HG02885 (cell line): Measurements from ENCODE around the gene SPEN.

ENCODE experiments used
- ATAC-seq: cut with Tn5 transposase; IDR thresholded peaks from one replicate; pipeline ENCODE4 v1.9.1; 2021; ENCODE audit warnings: mild to moderate bottlenecking; ENCODE audit not compliant: unreplicated experiment, poor library complexity

The SPEN gene

GRCh38 chr1:15932612-15933011, 85.1 kb downstream of the SPEN start:
- ATAC-seq = no peak

- ATAC-seq = no peak
Measured at GRCh38 chr1:15933684-15934083, 86.2 kb downstream of the SPEN start.

GRCh38 chr1:15934211-15935055, 86.9 kb downstream of the SPEN start:
- no peak for ATAC-seq

DNA sequence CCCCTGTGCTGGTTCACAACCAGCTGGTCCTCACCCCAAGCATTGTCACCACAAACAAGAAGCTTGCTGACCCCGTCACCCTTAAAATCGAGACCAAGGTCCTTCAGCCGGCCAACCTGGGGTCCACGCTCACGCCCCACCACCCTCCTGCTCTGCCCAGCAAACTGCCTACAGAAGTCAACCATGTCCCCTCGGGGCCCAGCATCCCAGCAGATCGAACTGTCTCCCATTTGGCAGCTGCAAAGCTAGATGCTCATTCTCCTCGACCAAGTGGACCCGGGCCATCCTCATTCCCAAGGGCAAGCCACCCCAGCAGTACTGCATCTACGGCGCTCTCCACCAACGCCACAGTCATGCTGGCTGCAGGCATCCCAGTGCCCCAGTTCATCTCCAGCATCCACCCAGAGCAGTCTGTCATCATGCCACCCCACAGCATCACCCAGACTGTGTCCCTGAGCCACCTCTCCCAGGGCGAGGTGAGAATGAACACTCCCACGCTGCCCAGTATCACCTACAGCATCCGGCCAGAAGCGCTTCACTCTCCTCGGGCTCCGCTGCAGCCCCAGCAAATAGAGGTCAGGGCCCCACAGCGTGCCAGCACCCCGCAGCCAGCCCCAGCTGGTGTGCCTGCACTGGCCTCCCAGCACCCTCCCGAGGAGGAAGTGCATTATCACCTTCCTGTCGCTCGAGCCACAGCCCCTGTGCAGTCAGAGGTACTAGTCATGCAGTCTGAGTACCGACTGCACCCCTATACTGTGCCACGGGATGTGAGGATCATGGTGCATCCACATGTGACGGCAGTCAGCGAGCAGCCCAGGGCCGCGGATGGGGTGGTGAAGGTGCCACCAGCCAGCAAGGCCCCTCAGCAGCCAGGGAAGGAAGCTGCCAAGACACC, 87.8 kb downstream of the SPEN start:
- ATAC-seq = no peak

- ATAC-seq = no peak
Measured at GRCh38 chr1:15936025-15936424, 88.5 kb downstream of the SPEN start.

GRCh38 chr1:15937146-15937545, 89.6 kb downstream of the SPEN start:
- no peak for ATAC-seq

GRCh38 chr1:15937706-15938168, 90.2 kb downstream of the SPEN start:
- no peak for ATAC-seq

DNA sequence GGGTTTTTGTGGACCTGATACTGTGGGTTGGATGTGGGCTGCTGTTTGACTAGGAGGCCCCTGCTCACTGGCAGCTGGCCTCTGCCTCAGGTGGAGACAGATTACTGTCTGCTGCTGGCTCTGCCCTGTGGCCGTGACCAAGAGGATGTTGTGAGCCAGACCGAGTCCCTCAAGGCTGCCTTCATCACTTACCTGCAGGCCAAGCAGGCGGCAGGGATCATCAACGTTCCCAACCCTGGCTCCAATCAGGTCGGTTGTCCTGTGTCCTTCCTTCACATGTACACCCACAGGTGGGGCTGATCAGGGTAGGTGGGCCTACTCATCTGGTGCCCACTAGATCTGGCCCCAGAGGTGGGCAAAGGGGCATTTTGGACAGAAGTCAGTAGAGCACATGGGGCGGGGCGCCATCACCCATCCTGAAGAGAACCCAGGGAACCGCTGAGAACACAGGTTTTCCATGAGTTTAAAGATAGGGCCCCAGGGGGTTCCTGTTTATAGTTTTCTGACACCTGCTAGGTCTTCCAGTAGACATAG, 91.2 kb downstream of the SPEN start:
- ATAC-seq = no peak

DNA sequence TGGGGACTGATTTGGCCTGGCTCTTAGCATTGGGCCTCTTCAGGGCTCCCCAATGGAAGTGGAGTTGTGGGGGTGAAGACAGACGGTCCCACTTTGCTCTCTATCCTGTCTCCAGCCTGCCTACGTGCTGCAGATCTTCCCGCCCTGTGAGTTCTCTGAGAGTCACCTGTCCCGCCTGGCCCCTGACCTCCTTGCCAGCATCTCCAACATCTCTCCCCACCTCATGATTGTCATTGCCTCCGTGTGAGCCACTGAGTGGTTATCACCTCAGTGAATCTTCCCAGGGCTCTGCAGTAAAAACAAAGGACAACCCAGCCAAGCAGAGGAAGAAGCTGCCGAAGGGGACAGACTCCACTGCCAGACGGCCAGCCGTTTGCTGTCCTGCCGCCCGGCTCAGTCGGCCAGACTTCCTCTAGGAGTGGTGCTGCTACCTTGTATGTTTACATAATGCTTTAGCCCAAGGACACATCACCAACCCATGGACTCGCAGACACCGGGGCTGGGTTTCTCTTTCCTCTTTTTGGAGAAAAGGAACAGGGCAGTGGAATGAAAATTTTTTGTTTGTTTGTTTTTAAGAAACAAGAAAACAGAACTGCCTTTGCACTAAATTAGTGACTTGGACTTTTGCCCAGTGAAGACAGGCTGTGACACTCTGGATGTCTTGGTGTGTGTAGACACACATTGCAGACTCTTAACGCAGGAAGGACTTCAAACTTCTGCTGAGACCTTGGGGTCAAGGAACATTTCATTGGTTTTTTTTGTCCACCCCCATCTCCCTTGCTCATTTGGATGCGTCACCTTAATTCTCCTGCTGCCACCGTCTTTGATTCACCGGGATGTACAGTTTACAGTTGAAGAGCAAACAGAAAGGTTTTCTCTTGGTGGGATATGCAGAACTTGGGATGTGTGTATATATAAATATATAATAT, 91.9 kb downstream of the SPEN start:
- no peak for ATAC-seq

DNA sequence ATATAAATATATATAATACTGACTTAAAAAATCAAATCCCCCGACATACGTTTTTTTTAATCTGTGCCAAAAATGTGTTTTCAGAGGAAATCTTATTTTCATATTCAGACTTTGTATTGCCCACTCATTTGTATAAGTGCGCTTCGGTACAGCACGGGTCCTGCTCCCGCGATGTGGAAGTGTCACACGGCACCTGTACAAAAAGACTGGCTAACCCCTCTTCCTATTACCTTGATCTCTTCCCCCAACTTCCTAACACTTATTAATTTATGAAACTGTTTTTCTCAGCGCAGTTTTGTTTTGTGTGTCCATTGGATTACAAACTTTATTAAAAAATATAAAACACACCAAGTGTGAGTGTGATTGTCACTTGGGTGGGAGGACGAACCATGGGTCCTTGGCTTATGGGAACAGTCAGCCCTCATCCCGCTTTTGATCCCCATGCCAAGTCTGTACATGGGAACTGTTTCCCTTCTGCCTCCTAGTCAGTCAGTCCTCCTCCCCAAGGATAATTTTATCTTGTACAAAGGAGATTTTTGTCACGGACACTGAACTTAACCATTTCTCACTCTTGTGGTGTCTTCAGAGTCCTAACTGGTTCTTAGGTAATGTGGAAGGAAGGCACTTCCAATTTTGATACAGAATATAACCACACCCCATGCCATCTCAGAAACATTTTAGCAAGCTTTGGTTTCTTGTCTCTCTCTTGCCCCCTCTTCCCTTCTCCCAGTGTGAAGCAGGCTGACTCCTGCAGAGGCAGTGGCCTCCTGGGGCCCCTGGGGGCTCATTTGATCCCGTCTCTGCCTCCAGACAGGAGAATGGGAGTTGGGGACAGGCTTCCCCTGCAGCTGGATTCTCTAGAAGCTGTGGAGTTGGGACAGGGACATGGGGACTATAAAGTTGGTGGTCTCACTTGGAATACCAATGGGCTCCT, 92.9 kb downstream of the SPEN start:
- no peak for ATAC-seq

DNA sequence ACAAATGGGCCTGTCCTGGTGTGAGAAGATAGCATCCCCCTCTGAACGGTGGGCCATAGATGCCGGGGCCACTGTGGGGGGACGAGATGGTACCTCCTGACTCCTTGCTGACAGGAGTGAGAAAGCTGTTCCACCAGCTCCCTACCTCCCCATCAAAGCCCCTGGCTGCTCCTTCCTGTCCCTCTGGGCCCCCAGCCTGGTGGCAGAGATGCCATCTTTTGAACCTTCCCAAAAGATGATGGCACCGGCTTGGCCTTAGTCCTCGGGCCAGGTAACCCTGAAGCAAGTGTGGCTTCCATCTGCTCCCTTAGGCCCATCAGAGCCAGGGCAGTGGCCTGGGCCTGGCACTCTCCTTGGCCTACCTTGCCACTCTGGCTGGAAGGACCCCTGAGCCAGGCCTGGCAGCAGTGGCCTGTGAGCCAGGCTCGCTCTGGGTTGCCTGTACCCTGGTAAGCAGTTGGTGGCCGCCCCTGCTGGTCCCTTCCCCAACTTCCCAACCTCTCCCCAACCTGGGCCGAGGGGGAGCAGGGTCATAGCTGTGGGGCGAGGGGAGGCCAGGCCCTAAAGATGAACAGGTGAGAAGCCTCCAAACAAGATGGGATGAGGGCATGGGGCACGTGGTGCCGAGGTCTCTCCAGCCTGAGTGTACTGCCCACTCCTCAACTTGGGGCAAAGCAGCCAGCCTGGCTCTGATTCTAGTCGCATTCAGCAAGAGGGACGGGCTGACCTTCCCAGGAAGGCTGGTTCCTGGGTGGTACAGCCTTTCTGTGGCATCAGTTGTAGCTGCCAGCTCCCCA, 93.7 kb downstream of the SPEN start:
- no peak for ATAC-seq

DNA sequence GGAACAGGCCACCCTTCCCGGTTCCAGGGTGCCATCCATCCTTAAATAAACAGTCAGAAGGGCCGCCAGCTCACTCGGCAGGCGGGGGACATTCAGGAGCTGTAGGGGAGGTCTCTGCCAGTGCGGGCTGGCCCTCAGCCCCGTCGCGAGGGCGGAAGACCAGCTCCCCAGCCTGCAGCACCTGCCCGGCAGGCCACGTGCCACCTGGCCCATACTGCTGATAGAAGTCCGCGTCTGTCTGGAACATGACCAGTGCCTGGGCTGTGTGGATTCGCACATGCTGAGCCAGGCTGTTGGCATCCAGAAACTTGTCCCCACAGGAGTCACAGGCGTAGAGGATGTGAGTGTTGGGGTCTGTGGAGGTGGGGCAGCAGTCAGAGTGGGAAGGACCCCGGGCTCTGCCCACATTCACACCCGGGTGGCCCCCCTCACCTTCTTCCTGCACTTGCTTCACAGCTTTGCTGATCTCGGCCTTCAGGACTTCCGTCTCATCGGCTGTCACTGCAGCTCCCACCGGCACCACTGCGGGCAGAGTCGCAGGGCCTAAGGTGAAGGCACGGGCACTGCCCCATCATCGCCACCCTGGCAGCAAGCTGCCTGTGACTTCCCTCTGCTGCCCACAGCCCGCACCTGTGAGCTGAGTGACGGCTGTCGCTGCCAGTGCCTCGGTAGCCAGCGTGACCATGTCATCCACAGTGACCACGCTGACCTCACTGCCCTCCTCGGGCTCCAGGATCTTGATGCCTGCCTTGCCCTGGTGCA, 94.6 kb downstream of the SPEN start:
- no peak for ATAC-seq

- no peak for ATAC-seq
Measured at GRCh38 chr1:15942661-15943327, 95.3 kb downstream of the SPEN start.

- no peak for ATAC-seq
Measured at GRCh38 chr1:15943328-15943991, 96.0 kb downstream of the SPEN start.

GRCh38 chr1:15943992-15944307, 96.4 kb downstream of the SPEN start:
- no peak for ATAC-seq

DNA sequence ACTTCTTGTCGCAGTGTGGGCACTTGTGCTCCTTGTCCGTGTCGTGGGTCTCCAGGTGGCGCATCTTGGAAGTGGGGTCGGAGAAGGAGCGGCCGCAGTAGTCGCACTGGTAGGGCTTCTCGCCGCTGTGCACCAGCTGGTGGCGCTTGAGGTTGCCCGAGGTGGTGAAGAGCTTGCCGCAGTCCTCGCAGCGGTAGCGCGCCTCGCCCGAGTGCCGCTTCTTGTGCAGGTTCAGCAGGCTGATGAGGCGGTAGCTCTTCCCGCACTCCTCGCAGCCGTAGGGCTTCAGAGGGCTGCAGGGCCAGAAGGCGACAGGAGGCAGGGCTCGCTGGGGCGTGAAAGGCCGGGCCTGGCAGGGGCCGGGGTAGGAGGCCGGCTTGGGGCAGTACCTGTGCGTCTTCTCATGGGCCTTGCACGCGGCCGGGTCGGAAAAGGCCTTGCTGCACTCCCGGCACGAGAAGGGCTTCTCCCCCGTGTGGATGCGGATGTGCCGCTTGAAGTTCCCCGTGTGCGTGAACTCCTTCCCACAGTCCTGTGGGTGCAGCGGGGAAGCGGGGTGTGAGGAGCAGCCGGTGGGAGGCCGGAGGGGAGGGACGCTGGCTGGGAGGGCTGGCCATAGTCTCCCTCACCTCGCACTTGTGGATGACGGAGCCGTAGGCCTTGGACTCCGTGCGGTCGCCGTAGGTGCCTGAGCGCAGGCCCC, 97.0 kb downstream of the SPEN start:
- no peak for ATAC-seq
